ENCODE measurements around the gene RMDN3. TPM values are rescaled to one million over a fixed set of nuclear protein-coding genes. Genes with fewer than 3 reads are reported as not detected.

RMDN3 gene
- total RNA-seq, 1 donor from 2014 or later = 20.3 TPM

GRCh38 chr15:40796041-40796440 is 41.0 kb upstream of the RMDN3 start:
- Histone ChIP-seq H3K9me3 (replicated peaks) (no peaks in the 10 kb centered on the region), H3K27ac (replicated peaks) (peak overlapping the region; percentile 24), H3K27me3 (ENCODE audit: low read depth) (no peaks in the 10 kb centered on the region), H3K4me1 (peaks cover 35% of the 10 kb centered on the region), H3K4me3 (no peak overlapping the region), H3K36me3 (peaks cover 15% of the 10 kb centered on the region)
- TF ChIP-seq, protein P1, sequence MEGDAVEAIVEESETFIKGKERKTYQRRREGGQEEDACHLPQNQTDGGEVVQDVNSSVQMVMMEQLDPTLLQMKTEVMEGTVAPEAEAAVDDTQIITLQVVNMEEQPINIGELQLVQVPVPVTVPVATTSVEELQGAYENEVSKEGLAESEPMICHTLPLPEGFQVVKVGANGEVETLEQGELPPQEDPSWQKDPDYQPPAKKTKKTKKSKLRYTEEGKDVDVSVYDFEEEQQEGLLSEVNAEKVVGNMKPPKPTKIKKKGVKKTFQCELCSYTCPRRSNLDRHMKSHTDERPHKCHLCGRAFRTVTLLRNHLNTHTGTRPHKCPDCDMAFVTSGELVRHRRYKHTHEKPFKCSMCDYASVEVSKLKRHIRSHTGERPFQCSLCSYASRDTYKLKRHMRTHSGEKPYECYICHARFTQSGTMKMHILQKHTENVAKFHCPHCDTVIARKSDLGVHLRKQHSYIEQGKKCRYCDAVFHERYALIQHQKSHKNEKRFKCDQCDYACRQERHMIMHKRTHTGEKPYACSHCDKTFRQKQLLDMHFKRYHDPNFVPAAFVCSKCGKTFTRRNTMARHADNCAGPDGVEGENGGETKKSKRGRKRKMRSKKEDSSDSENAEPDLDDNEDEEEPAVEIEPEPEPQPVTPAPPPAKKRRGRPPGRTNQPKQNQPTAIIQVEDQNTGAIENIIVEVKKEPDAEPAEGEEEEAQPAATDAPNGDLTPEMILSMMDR (IDR thresholded peaks at IDR 0.05; ENCODE audit: borderline replicate concordance) = no peak
- no peak for DNase-seq
- intact Hi-C loops (cut with micrococcal nuclease) = no loop called here

GRCh38 chr15:40793216-40793989 is 38.3 kb upstream of the RMDN3 start:
- intact Hi-C loops (cut with micrococcal nuclease) = no loop called here
- no peak for DNase-seq
- no peak overlapping the region for H3K27ac ChIP-seq (replicated peaks)

DNA sequence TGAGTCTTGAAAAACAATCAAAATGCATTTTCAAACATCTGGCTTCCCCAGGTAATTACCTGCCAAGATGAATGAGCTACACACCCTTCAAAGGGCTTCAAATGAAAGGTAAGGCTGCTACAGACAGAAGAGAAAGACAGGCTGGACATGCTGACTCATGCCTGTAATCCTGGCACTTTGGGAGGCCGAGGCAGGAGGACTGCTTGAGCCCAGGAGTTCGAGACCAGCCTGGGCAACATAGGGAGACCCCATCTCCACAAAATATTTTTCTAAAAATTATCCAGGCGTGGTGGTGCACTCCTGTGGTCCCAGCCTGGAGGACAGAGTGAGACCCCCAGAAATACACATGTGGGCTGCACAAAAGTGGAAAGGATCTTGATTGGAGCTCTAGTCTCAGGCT is 37.3 kb upstream of the RMDN3 start:
- H3K27ac ChIP-seq (replicated peaks) = no peak overlapping the region
- no peak for DNase-seq
- TF ChIP-seq, protein P1 (IDR thresholded peaks at IDR 0.05; ENCODE audit: borderline replicate concordance) = no peak
- intact Hi-C loops (cut with micrococcal nuclease) = no loop called here
- peaks cover 49% of the 10 kb centered on the region for H3K4me1 ChIP-seq
- no peaks in the 10 kb centered on the region for H3K27me3 ChIP-seq (ENCODE audit: low read depth)
- H3K36me3 ChIP-seq = peaks cover 24% of the 10 kb centered on the region
- H3K4me3 ChIP-seq = no peak overlapping the region
- no peaks in the 10 kb centered on the region for H3K9me3 ChIP-seq (replicated peaks)

More at GRCh38 chr15:40793216-40793989, 38.3 kb upstream of the RMDN3 start:
- peaks cover 42% of the 10 kb centered on the region for H3K4me1 ChIP-seq
- no peaks in the 10 kb centered on the region for H3K27me3 ChIP-seq (ENCODE audit: low read depth)
- TF ChIP-seq, protein P1 (IDR thresholded peaks at IDR 0.05; ENCODE audit: borderline replicate concordance) = no peak
- H3K36me3 ChIP-seq = peaks cover 24% of the 10 kb centered on the region
- H3K4me3 ChIP-seq = no peak overlapping the region
- no peaks in the 10 kb centered on the region for H3K9me3 ChIP-seq (replicated peaks)

DNA sequence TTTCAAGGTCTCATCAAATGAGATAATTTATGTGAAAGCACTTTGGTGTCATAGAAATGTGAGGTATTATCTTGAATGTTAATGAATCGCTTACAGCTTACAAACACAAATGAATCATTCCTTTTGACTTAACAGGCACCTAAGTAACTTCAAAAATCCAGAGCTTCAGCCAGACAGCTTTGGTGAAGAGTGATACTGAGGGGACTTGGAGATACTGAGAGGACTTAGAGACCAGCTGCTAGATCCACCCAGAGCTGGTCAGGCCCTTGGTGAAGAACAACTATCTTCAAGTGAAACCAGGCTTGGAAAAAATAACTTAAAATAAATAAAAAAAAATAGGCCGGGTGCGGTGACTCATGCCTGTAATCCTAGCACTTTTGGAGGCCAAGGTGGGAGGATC is 35.7 kb upstream of the RMDN3 start:
- peaks cover 24% of the 10 kb centered on the region for H3K36me3 ChIP-seq
- H3K4me3 ChIP-seq = no peak overlapping the region
- intact Hi-C loops (cut with micrococcal nuclease) = no loop called here
- no peaks in the 10 kb centered on the region for H3K27me3 ChIP-seq (ENCODE audit: low read depth)
- TF ChIP-seq, protein P1 (IDR thresholded peaks at IDR 0.05; ENCODE audit: borderline replicate concordance) = no peak
- no peak for DNase-seq
- no peaks in the 10 kb centered on the region for H3K9me3 ChIP-seq (replicated peaks)
- peaks cover 45% of the 10 kb centered on the region for H3K4me1 ChIP-seq
- no peak overlapping the region for H3K27ac ChIP-seq (replicated peaks)

GRCh38 chr15:40789999-40790398 is 34.9 kb upstream of the RMDN3 start:
- TF ChIP-seq, protein P1 (IDR thresholded peaks at IDR 0.05; ENCODE audit: borderline replicate concordance) = no peak
- no peak for DNase-seq

More at GRCh38 chr15:40789999-40790398, 34.9 kb upstream of the RMDN3 start:
- Histone ChIP-seq H3K4me1 (peaks cover 37% of the 10 kb centered on the region), H3K4me3 (no peak overlapping the region), H3K27me3 (ENCODE audit: low read depth) (no peaks in the 10 kb centered on the region), H3K9me3 (replicated peaks) (no peaks in the 10 kb centered on the region), H3K36me3 (peaks cover 24% of the 10 kb centered on the region), H3K27ac (replicated peaks) (no peak overlapping the region)
- intact Hi-C loops (cut with micrococcal nuclease) = loop anchor here (10.0 kb wide), 1 partner anchor 115 kb away; no protein-coding TSS in a partner anchor
